HG03097 (cell line): Measurements from ENCODE around the gene RAPGEFL1.
A peak's percentile ranks its signal among the peaks of the same experiment; 100 is the strongest.
"Not testable (repeated sequence)": the region's sequence is repeated elsewhere in the genome, so short reads cannot be mapped to it uniquely, and the experiment has no call there.

Experiments
- ATAC-seq: cut with Tn5 transposase; IDR thresholded peaks from one replicate; pipeline ENCODE4 v1.9.1; 2021; ENCODE audit not compliant: unreplicated experiment, low FRiP score

RAPGEFL1 gene

DNA sequence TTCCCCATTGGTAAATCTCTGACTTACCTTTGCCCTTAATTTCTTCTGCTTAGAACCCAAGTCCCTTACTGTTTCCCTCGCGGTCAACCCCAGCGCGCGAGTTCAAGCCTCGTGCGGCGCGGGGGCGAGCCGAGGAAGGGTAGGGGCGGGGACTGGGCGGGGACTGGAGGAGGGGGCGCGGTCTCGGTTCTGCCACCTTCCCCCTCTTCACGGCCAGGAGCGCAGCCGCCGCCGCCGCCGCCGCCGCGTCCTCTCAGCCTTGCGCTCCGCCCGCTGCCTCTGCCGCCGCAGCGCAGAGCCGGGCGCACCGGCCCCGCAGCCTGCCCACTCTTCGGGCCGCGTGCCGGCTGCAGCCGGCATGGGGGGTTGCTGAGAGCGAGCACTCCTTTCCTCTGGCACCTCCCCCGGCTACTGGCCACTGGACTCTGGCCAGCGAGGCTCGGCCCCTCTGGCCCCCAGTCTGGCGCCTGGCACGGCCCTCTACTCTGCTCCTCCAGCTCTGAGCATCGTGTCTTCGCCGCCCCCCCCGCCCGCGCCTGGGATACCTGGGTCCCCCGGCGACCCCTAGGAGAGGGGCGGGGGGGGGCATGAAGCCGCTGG lies at the start of gene RAPGEFL1:
Gene RAPGEFL1, plus strand, starts transcription at position 196 of the 600 bp plus-strand sequence. Its CDS starts 392 bp downstream, at position 588.
- ATAC-seq: no peak

GRCh38 chr17:40129498-40129897 lies 47.8 kb upstream of the RAPGEFL1 start:
- no peak for ATAC-seq

DNA sequence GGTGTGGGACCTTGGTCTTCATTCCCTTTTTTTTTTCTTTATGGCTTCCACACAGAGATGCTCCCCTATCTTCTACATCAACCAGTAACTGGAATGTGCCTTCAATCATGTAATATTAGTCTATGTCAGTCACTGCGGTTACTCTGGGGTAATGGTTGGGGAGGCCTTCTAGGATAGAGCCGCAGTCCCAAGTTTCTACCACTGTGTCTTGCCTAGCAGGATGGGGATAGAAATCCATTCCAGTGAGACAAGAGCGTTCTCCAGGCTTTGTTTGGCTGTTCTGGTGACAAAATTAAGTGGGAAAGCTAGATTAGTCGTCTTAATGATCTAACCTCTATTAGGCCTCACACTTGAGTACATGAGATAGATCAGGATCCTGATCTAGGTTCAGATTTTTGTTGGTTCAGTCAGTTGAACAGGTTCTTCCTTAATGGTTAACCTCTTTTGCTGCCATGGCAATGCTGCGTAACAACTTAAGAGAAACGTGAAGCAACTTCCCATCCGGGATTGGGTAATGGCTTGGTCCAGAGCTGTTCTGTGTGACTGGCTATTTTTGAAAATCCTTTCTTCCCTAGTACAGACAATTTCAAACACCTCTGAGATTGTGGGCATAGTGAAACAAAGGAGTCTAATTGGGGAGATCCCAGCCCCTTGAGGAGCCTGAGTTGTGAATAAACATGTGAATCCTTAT lies 46.8 kb upstream of the RAPGEFL1 start:
- no peak for ATAC-seq

DNA sequence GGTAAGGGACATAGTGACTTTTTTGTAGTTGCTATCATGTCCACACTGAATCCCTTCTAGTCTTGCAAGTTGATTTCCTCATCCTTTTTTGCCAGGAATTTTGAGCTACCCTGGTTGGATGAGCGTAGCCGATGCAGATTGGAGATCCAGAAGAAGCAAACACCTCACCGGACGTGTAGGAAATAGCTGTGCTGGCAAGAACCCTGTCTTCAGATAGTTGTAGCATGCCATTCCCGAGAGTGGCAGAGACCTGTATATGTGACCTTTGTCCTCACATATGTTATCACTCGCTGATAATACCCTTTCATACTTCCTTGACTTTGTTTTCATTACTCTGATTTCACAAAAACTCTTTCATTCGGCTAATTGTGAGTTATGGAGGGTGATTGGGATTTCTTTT lies 43.1 kb upstream of the RAPGEFL1 start:
- no peak for ATAC-seq

GRCh38 chr17:40135817-40136216 lies 41.5 kb upstream of the RAPGEFL1 start:
- no peak for ATAC-seq

- peak; percentile 20 for ATAC-seq
Observed at GRCh38 chr17:40139566-40140058, 37.7 kb upstream of the RAPGEFL1 start.

GRCh38 chr17:40143166-40143565 lies 34.1 kb upstream of the RAPGEFL1 start:
- not testable (repeated sequence) for ATAC-seq

- ATAC-seq: no peak
Observed at GRCh38 chr17:40145476-40145875, 31.8 kb upstream of the RAPGEFL1 start.

GRCh38 chr17:40148527-40148926 lies 28.7 kb upstream of the RAPGEFL1 start:
- no peak for ATAC-seq

GRCh38 chr17:40150276-40150675 lies 27.0 kb upstream of the RAPGEFL1 start:
- ATAC-seq: no peak

- ATAC-seq: no peak
Observed at GRCh38 chr17:40151414-40151963, 25.8 kb upstream of the RAPGEFL1 start.

- peak; percentile 44 for ATAC-seq
Observed at GRCh38 chr17:40153603-40154236, 23.6 kb upstream of the RAPGEFL1 start.

DNA sequence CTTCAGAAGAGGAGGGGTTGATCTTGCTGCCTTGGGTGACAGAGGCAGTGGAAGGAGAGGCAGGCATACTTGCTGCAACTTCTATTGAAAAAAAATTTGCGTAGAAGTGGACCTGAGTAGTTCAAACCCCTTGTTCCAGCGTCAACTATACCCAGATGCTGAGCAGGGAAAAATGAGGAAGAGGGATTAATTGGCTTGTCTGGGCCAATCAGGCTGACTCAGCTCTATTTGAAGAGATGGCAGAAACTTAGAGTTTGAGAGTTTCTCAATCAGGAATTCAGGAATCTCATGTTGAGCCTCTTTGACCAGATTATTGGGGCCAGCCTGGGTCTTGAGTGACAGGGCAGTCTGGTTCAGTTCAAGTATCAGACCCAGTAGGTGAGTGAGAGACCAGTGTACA lies 19.3 kb upstream of the RAPGEFL1 start:
- ATAC-seq: no peak

DNA sequence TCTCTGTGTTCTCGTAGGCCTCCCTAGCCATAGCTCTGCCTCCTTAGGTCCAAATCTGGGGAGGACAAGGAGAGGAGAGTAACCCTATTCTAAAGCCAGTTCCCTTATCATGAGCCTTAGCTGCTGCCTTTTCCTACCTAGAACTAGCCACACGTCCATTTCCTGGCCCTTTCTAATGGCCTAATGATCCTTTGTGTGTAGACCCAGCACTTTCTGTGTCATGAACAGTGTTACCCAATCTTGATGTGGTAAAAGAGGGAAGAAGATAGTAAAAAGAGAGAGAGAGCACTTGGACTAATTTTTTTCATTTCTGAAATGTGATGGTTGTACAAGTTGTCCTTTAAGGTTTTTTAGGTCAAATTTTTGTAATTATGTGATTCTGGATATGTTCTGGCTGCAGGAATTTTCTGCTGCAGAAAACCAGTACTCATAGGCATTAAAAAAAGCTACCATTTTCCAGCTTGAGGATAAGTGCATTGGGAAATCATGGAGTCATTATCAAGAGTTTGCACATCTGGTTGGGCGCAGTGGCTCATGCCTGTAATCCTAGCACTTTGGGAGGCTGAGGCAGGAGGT lies 18.7 kb upstream of the RAPGEFL1 start:
- no peak for ATAC-seq

DNA sequence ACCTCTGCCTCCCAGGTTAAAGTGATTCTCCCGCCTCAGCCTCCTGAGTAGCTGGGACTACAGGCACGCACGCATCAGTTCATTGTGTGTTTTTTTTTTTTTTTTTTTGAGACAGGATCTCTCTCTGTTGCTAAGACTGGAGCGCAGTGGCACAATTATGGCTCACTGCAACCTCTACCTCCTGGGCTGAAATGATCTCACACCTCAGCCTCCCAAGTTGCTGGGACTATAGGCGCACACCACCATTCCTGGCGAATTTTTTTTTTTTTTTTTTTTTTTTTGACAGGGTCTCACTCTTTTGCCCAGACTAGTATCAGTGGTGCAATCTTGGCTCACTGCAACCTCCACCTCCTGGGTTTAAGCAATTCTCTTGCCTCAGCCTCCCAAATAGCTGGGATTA lies 17.8 kb upstream of the RAPGEFL1 start:
- no peak for ATAC-seq

- ATAC-seq: no peak
Observed at GRCh38 chr17:40167685-40168261, 9.5 kb upstream of the RAPGEFL1 start.

DNA sequence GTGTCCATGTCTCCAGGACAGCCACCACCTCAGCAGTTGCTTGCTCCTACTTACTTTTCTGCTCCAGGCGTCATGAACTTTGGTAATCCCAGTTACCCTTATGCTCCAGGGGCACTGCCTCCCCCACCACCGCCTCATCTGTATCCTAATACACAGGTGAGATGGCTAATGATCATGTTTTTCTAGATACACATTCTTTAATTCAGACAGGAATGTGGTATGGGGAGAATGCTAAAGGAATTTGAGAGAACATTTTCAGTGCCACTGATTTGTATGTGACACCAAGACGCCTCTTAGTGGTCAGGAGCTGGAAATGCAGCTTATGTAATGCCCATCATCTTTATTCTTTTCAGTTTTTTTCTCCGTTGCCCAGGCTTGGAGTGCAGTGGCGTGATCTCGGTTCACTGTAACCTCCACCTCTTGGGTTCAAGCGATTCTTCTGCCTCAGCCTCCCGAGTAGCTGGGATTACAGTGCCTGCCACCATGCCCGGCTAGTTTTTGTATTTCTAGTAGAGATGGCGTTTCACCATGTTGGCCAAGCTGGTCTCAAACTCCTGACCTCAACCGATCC lies 8.9 kb upstream of the RAPGEFL1 start:
- ATAC-seq: no peak

DNA sequence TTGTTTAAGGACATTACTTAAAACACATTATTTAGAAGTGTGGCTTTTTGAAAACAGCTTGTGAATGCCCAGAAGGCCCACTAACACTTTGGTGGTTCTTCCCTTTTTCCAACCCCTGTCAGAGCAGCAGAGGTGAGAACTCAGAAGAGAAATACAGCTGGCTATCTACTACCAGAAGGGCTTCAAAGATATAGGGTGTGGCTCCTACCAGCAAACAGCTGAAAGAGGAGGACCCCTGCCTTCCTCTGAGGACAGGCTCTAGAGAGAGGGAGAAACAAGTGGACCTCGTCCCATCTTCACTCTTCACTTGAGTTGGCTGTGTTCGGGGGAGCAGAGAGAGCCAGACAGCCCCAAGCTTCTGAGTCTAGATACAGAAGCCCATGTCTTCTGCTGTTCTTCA lies 6.9 kb upstream of the RAPGEFL1 start:
- no peak for ATAC-seq

DNA sequence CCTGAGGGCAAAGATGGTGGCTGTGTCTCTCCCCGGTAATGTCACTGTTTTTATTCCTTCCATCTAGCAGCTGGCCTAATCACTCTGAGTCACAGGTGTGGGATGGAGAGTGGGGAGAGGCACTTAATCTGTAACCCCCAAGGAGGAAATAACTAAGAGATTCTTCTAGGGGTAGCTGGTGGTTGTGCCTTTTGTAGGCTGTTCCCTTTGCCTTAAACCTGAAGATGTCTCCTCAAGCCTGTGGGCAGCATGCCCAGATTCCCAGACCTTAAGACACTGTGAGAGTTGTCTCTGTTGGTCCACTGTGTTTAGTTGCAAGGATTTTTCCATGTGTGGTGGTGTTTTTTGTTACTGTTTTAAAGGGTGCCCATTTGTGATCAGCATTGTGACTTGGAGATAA lies 5.5 kb upstream of the RAPGEFL1 start:
- ATAC-seq: no peak

DNA sequence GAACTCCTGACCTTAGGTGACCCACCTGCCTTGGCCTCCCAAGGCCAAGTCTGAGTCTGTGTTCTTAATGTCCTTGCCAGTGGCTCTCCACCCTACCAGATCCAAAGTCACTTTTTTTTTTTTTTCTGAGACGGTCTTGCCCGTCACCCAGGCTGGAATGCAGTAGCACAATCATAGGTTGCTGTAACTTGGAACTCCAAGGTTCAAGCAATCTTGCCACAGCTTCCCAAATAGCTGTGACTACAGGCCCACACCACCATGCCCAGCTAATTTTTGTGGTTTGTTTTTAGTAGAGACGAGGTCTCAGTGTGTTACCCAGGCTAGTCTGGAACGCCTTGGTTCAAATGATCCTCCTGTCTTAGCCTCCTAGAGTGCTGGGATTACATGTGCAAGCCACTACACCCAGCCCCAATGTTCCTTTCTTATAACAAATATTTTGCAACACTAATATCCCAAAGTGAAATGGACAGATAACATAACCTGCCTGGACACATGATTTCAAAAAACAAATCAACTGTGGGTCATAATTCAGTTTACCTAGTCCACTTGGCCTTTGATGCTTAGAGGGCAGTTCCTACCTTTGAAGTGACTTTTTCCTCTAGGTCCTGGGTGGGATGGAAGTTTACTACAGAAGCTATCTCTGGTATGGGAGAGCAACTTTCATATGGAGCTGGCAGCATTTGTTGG lies 4.0 kb upstream of the RAPGEFL1 start:
- no peak for ATAC-seq
